NT2/D1 (cell line): Measurements from ENCODE around the gene CA11.

Experiments
- SUZ12 ChIP-seq: IDR thresholded peaks from 2 replicates; pipeline ENCODE4 v1.6.1; 2011; ENCODE audit not compliant: insufficient read length, insufficient read depth; ENCODE audit errors: extremely low read depth
- YY1 ChIP-seq: IDR thresholded peaks from 2 replicates; pipeline ENCODE4 v1.6.1; 2011; ENCODE audit not compliant: insufficient read length, insufficient read depth
- ZNF274 ChIP-seq: IDR thresholded peaks from 2 replicates; pipeline ENCODE4 v1.6.1; 2011; ENCODE audit warnings: mild to moderate bottlenecking, low read depth, low read length

DNA sequence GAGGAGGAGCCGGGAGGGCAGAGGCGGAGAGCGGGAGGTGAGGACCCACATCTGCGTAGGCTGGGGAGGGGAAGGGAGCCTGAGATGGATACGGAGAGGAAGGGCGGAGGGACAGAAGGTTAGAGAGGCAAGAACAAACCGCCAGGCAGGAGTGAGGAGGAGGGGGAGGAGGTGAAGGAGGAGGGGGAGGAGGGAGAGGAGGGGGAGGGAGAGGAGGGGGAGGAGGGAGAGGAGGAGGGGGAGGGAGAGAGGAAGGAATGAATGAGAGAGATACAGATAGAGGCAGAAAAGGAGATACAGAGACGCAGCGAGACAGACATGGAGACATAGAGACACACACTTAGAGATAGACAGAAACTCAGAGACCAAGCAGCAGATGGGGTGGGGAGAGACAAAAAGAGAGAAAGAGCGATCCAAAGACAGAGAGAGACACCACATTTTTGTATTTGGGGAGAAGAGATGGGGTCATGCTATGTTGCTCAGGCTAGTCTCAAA lies 782 bp upstream of the CA11 start:
- TF ChIP-seq SUZ12: no peak
- no peak for TF ChIP-seq YY1
- no peak for TF ChIP-seq ZNF274
